ELR (cell line): Measurements from ENCODE around the gene CEP44.
"Not testable (repeated sequence)": the region's sequence is repeated elsewhere in the genome, so short reads cannot be mapped to it uniquely, and the experiment has no call there.

Experiments
- DNase-seq: peaks from one replicate; pipeline ENCODE4 v3.0.0-alpha.2; 2015; ENCODE audit warnings: low read depth

Gene CEP44

DNA sequence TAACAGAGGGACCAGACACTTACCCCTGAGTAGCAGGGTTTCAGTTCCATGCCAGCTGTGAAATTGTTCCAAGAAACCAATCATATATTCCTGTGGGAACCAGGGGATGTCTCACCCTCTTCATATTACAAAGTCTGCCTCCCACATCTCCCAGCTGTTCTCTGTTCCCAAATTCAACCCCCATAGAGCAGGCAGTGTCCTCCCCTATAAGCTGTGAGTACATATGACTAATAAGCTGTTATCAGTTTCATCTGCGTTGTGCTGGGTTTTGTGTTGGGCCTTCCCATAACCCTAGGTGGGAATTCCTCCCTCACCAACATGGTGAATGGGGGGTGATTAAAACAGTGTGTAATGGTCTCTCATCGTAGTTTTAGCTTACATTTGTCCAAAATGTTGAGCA, 41.0 kb downstream of the CEP44 start:
- peak; percentile 7 for DNase-seq

DNA sequence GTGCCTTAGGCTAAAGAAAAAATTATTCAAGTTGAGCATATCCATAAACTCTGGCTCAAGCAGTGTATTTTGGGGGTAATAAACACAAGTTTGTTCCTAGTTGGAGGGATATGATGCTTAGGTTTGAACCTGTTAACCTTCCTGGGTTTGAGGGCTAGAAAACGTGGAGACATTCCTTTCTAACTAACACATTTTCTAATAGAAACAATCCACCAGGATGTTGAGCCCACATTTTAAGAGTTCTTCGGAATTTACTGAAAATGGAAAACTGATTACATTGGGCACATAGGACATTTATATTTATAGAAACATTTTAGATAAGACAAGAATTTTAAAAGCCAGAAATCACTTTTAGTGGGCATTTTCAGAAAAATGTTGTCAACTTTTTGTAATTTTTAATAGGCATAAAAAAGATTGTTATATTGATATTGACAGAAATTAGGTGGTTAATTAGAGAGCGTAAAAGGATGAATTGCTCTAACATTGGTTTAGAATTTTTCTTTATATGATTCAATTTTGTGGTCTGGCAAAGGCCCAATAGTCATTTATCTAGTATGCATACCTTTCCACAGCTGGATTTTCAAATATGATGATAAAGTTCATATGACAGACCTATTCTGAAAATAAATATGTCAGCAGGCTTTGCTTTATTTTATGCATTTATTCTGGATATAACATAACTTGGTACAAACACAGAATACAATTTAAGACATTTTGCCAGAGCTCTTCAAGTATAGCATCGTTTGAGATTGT, 49.2 kb downstream of the CEP44 start:
- peak; percentile 28 for DNase-seq

DNA sequence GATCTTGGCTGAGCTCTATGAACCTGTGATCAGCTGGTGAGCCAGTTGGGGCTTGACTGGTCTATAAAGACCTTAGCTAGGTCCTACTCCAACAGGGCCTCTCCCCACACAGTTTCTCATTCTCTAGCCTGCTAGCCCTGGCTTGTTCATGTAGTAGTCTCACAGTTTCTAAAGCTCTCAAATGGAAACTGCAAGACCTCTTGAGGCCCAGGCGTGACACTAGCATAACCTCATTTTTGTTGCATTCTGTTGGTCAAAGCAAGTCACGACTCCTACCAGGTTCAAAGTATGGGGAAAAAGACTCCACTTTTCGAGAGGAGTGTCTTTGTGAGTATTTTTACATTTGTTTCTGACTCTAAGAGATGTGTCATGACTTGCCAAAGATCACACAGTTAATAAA, 50.9 kb downstream of the CEP44 start:
- DNase-seq = no peak

DNA sequence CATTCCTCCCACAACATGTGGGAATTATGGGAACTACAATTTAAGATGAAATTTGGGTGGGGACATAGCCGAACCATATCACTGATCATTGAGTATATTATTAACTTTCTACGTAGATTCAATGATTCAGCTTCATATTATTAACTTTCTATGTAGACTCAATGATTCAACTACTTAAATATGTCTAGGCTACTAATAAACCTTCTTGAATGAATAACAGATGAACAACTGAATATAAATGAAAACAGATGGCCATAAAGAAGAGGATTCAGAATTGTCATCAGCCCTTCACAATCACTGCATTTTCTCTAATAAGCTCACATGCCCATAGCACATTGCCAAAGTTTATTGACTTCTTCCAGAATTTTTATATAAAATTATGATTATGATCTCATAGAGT, 57.0 kb downstream of the CEP44 start:
- DNase-seq = no peak

DNA sequence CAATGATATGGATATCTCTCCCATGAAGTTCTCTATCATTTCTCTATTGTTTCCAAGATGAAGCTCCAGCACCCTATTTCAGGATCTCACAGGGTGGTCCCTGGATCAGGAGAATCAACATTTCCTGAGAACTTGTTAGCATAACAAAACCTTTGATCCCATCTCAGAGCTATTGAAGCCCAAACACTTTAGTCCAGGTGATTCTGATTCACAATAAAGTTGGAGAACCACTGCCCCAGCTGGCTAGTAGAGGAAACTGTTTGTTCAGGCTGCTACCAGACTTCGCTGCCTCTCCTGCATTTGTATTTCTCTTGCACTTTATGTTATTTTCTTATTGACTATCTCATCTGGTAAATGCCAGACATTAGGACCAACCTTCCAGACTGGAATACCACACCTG, 65.4 kb downstream of the CEP44 start:
- no peak for DNase-seq

DNA sequence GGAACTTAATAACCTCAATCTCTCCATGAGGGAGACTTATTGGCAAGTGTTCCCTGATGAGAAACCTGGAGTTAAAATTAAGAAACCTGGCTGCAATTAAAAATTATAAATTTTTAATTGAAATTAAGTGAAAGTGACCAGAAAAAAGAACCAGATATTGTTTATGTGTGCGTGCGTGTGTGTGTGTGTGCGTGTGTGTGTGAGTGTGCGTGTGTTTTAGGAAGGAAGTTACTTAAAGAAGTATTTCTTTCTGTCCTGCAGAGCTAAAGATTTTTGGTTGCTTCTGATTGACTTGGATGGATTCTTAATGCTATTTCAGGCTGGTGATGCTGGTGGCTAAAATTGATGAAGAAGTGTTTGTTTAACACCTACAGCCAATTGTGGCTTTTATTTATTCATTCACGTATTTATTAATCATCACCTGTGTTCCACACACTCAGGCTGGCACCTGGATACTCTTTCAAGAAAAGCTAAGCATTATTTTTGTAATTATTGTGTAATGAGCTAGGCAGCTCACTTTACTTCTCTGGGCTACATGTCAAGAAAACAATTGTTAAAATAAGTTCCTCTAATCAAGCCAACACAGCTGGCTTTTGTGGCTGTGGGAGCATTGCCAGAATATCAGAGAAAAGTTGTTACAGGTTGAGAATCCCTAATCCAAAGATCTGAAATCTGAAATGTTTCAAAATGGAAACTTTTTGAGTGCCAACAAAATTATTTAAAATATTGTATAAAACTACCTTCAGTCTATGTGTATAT, 68.5 kb downstream of the CEP44 start:
- no peak for DNase-seq

DNA sequence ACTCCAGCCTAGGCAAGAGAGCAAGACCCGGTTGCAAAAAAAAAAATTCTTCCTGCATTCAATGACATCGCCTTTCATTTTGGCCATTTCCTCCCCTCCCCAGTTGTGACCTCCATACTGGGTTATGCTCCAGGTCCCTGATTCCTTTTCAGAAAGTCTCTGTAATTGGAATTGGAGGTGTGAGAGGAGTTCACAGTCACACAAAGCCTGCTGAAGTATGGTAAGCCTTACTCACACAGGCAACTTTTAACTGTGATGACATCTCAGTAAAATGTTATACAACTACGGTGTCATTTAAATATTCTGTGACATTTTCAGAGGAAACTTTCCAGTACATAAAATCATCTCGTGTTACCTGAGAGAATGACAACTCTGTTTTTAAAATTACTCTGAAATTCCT, 73.6 kb downstream of the CEP44 start:
- peak; percentile 4 for DNase-seq

DNA sequence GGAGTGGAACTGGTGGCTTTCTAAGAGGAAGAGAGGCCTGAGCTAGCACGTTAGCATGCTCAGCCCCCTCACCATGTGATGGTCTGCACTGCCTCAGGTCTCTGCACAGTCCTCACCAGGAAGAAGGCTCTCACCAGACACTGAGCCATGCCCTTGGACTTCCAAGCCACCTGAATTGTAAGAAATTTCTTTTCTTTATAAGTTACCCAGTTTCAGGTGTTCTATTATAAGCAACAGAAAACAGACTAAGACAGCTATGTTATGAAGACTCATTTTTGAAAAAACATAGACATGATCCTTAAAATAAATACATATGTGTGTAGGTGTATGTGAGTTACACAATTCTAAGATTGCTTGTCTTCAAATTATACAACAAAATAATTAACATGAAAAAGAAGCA, 74.7 kb downstream of the CEP44 start:
- DNase-seq = no peak

DNA sequence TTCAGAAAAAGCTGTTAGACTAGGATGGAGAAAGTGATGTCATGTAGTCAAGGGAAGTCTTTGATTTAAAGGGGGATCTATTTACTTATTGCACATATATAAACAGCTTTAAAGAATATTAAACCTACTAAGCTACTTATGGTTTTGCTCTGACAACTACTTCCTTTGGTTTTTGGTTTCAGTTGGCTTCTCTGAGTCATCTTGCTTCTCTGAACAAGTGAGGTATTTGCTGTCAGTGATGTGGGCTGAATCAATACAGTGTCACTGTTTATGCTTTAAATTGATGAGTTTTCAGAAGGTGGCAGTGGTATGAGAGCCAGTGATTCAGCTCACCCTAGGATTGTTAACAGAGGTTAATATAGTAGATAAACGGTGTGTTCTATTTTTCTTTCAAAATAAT, 75.1 kb downstream of the CEP44 start:
- peak; percentile 86 for DNase-seq

DNA sequence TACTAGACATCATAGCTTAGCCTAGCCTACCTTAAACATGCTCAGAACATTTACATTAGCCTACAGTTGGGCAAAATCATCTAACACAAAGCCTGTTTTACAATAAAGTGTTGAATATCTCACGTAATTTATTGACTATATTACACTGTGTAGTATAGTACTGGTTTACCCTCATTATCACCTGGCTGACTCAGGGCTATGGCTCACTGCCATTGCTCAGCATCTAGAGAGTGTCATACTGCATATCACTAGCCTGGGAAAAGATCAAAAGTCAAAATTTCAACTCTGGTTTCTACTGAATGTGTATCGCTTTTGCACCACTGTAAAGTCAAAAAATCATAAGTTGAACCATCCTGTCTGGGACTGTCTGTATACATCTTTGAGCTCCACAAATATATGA, 78.6 kb downstream of the CEP44 start:
- DNase-seq = no peak

DNA sequence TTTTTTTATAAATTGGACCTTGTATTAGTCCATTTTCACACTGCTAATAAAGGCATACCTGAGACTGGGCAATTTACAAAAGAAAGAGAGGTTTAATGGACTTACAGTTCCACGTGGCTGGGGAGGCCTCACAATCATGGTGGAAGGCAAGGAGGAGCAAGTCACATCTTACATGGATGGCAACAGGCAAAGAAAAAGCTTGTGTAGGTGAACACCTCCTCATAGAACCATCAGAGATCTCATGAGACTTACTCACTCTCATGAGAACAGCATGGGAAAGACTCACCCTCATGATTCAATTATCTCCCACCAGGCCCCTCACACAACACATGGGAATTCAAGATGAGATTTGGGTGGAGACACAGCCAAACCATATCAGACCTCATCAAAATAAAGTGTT, 80.1 kb downstream of the CEP44 start:
- not testable (repeated sequence) for DNase-seq

DNA sequence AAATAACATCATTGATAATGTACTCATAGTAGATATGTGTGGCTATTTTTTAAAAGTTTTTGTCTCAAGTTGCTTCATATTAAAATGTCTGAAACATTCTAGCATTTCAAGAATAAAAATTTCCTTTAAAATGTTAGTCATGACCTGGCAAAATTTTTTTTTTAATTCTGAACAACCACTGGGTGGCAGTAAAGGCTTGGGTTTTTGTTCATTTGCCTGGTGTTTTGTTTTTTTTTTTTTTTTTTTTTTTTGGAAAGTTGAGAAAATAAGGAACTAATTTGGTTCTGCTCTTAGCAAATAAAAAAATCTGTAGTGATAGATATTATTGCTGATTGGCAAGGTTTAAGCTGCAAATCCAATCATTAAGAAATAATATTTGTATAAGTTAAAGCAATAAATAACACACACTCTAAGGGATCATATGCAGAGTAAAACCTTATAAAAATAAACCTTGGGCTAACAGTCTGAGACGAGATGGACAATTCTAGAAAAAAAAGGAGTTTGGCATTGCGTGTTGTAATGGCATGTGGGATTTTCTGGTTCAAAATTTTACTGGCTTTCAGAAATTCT, 81.4 kb downstream of the CEP44 start:
- DNase-seq = peak; percentile 60

DNA sequence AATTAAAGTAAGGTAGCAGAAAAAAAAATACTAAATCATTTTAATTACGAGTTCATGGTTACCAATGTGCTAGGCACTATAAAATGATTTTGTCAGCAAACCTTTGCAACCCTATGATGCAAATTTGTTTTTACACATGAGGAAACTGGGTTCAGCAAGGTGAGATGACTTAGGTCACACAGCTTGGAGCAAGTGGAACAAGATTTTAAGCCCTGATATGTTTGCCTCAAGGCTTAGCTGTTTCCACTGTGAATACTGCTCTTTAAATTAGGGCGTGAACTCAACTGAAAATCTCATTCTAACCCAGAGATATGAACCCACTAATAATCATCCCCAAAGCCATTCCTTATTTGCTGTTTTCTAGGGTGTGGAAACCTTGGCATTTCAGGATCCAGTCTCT, 86.3 kb downstream of the CEP44 start:
- DNase-seq = no peak

DNA sequence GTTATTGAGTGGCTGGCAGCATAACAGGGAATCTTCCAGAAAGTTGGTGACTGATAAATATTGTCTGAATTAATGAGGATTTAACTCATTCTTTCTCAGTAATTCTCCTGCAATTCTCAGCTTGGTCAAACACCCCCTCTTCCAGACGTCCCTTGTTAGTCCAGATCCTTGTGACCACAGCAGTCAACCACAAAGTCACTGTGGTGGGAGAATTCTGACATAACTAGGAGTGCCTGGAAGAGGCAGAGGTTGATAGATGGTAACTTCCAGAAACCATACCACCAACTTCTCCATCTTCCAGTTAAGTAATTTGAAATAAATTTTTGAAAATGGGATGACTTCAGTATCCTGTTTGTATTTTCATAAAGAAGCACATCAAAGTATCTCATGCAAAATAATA, 90.1 kb downstream of the CEP44 start:
- no peak for DNase-seq

DNA sequence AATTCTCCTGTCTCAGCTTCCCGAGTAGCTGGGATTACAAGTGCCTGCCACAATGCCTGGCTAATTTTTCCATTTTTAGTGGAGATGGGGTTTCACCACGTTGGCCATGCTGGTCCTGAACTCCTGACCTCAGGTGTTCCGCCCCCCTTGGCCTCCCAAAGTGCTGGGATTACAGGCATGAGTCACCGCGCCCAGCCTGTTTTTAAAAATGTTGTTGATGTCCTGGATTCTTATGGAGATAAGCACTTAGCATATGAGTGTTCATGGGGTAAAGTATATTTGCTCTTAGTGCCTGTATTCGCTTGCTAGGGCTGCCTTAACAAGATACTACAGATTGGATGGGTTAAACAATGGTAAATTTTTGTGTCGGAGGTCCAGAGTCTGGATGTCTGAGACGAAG, 91.7 kb downstream of the CEP44 start:
- no peak for DNase-seq

DNA sequence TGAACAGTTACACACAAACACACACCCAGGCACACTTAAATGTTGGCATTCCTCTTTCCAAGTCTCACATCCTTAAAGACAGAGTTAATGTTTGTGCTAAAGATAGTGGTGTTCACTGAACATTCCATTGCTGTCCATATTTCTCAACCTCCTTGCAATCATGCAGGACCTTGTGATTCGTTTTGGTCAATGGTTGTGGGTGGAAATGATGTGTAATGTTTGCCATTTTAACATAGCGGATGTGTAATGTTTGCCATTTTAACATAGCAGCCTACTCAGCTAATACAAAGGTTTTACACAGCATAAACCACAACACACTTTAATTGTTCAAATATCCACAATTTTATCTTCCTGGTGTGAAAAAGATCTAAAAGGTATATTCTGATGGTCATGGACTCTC, 93.9 kb downstream of the CEP44 start:
- no peak for DNase-seq

DNA sequence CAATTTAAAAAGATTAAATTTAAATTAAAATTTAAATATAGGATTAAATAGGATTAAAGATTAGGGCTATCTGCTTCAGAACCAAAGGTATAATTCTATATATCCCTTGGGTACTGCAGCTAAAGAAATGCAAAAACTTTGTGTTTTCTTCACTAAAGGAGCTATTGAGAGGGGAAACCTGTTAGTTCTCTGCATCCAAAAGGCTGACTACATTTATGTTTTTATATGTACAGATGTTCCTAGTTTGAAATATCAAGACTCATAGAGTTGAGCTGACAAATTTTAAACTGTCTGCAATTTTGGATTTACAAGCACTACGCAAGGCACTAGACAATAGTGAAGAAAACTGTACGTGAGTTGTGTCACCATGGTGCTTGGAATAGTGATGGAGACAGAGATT, 95.2 kb downstream of the CEP44 start:
- no peak for DNase-seq

DNA sequence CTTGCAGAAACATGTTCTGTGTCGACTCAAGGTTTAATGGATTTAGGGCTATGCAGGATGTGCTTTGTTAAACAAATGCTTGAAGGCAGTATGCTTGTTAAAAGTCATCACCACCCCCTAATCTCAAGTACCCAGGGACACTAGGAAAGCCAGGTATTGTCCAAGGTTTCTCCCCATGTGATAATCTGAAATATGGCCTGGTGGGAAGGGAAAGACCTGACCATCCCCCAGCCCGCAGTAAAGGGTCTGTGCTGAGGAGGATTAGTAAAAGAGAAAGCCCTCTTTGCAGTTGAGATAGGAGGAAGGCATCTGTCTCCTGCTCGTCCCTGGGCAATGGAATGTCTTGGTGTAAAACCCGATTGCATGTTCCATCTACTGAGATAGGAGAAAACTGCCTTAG, 96.5 kb downstream of the CEP44 start:
- DNase-seq = not testable (repeated sequence)

DNA sequence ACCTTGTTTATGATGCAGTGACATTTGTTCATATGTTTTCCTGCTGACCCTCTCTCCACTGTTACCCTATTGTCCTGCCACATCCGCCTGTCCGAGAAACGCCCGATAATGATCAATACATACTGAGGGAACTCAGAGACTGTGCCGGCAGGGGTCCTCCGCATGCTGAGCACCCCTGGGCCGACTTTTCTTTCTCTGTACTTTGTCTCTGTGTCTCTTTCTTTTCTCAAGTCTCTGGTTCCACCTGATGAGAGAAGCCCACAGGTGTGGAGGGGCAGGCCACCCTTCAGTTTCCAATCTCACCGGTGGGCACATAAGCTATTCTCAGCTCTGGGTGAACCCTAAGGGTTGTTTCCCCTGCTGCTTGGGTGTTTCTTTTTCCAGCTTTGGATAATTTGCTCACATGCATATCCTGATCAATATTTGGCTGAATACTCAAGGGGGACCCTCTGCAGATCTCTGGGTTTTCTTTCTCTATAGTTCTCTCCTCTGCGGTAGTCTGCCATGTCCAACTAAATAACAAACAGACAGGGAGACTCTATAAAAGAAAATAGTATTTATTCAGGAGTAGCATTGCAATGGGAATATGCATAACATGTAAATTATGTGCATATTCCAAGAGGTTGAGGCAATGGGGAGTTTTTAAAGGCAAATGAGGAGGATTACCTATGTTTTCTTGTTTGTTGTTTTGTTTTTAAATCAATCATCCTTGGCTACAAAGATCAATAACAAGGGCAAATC, 97.2 kb downstream of the CEP44 start:
- DNase-seq = no peak

DNA sequence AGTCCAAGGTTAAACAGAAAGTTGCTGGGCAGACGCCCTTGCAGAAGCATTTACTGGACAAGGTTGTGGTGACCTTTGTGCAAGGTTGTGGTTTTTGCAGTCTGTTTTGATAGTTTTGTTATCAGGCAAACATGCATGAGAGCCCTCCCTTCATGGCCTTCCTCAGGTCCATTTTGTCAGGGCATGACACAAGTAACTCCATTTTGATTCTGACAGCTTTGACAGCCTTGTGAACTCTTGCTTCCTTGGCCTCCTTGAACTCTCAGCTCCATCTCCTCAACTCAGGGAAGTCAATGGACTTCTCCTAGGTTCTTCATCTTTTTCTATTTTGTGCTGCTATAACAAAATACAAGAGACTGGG, 97.7 kb downstream of the CEP44 start:
- DNase-seq = no peak
